GM12891 (cell line): Measurements from ENCODE around the gene ALDH1A3.

Experiments
- POLR2A ChIP-seq: IDR thresholded peaks from 2 replicates; pipeline ENCODE4 v1.6.1; 2011; ENCODE audit warnings: low read depth, low read length, control low read depth
- POLR2AphosphoS5 ChIP-seq: IDR thresholded peaks from 2 replicates; pipeline ENCODE4 v1.6.1; 2011; ENCODE audit warnings: low read depth, low read length, control low read depth
- TAF1 ChIP-seq: IDR thresholded peaks from 2 replicates; pipeline ENCODE4 v1.6.1; 2011; ENCODE audit warnings: low read depth, low read length, control low read depth

DNA sequence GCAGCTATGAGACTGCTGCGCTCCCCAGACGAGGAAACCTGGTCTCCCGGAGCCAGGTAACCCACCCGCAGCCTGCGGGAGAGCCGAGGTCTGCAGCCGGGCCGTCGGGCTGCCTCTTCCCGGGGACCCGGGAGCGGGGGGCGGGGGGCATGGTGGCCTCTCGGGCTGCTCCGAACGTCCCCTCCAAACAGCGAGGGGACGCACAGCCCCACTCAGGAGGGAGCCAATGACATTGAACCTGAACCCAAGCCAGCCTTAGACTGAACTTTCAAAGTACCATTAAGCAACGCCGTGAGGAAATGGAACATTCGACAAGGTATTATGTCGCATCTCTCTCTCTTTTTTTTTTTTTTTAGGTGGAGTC is 29.8 kb upstream of the ALDH1A3 start:
- TF ChIP-seq POLR2A (no peak), TAF1 (no peak), POLR2AphosphoS5 (no peak)
